22Rv1 (cell line): Measurements from ENCODE around the gene TIMM8A.

Source experiments
- ZFX ChIP-seq: fragments of 450-650 bp; IDR thresholded peaks from 2 replicates; pipeline ENCODE4 v1.6.1; 2017; ENCODE audit warnings: antibody characterized with exemption, borderline replicate concordance
- TF ChIP-seq, protein P1 (sequence below): fragments of 450-650 bp; IDR thresholded peaks from 2 replicates; pipeline ENCODE4 v1.5.1; 2017; ENCODE audit warnings: mild to moderate bottlenecking

DNA sequence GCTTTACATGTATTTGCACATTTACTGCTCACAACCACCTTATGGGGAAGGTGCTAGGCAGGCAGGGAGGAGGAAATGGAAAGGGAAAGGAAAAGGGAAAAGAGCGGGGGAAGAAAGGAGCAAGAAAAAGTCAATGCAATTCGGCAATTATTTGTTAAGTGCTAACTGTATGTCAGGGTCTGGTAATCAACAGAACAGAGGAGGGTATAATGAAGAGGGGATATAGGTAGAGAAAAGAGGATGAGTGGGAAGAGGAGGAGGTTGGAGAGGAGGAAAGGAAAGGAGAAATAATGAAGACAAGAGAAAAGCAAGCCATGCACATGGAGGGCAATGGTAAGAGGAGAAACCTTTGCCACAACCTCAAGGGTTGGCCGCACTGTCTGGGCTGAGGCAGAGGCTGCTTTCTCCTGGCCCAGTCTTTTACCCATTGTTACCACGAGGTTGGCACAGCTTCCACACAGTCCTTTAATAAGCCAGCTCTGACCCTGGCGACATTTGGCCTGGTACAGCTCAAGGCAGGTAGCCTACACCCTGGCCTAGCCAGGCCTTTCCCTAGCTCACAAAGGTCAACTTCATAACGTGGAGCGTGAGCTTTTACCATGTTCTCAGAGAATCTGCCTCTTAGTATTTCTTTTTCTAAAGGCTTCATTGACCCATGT is 36.6 kb upstream of the TIMM8A start:
- TF ChIP-seq, protein P1, sequence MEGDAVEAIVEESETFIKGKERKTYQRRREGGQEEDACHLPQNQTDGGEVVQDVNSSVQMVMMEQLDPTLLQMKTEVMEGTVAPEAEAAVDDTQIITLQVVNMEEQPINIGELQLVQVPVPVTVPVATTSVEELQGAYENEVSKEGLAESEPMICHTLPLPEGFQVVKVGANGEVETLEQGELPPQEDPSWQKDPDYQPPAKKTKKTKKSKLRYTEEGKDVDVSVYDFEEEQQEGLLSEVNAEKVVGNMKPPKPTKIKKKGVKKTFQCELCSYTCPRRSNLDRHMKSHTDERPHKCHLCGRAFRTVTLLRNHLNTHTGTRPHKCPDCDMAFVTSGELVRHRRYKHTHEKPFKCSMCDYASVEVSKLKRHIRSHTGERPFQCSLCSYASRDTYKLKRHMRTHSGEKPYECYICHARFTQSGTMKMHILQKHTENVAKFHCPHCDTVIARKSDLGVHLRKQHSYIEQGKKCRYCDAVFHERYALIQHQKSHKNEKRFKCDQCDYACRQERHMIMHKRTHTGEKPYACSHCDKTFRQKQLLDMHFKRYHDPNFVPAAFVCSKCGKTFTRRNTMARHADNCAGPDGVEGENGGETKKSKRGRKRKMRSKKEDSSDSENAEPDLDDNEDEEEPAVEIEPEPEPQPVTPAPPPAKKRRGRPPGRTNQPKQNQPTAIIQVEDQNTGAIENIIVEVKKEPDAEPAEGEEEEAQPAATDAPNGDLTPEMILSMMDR = no peak
- no peak for TF ChIP-seq ZFX
